ENCODE results near the gene ACTR8.

GRCh38 chr3:53846134-53846850 lies 35.7 kb downstream of the ACTR8 start, which contains the start of the genes CHDH and IL17RB:
- no peak for TF ChIP-seq POLR2AphosphoS2 (IDR thresholded peaks at IDR 0.05; ENCODE audit: low read depth, low read length)
- TF ChIP-seq TAF1 (CRISPR knock-in tag; IDR thresholded peaks at IDR 0.05): peak; percentile 71
- no peak for TF ChIP-seq CREB1 (IDR thresholded peaks at IDR 0.05)
- TF ChIP-seq CREB1 (CRISPR knock-in tag; IDR thresholded peaks at IDR 0.05): no peak
- TF ChIP-seq SP2 (CRISPR knock-in tag; IDR thresholded peaks at IDR 0.05): 0 out of 2 replicates have a peak, but pooled peaks have one; percentile 26
- TF ChIP-seq CTCF (CRISPR knock-in tag; IDR thresholded peaks at IDR 0.05): peak; percentile 63
- no peak for TF ChIP-seq CEBPZ (IDR thresholded peaks at IDR 0.05; ENCODE audit: low read length)
- TF ChIP-seq MAZ (IDR thresholded peaks at IDR 0.05; ENCODE audit: borderline replicate concordance, low read depth, low read length): peak; percentile 83
- peak; percentile 99 for TF ChIP-seq MAZ (CRISPR knock-in tag; IDR thresholded peaks at IDR 0.05; ENCODE audit: low read depth)
- peak; percentile 66 for TF ChIP-seq ZBTB43 (CRISPR knock-in tag; conservative IDR thresholded peaks at IDR 0.05)
- peak; percentile 27 for TF ChIP-seq GZF1 (CRISPR knock-in tag; IDR thresholded peaks at IDR 0.05)

Data from HepG2 (cell line).